Panc1 (cell line): ENCODE data around the gene CABCOCO1. TPM values are rescaled to one million over a fixed set of nuclear protein-coding genes. Genes with fewer than 3 reads are reported as not detected.

Experiments used
- ATAC-seq: fragments of 200-7000 bp; cut with Tn5 transposase; 2 replicates; pipeline ENCODE4 v1.9.1; 2020; ENCODE audit warnings: mild to moderate bottlenecking, moderate library complexity
- BruUV-seq: library from RNA; stranded (reverse); fragments of 400-500 nt; replicated peaks from 2 replicates; lab custom pipeline; 2021; lab: Mats Ljungman, UMichigan
- CTCF ChIA-PET: fragments of 300-600 bp; sonication (Branson Sonifier 250); formaldehyde crosslinking; loops from one replicate; lab custom pipeline; 2022; ENCODE audit warnings: antibody characterized with exemption; lab: Charles Lee
- POLR2A ChIA-PET: fragments of 300-600 bp; sonication (Branson Sonifier 250); formaldehyde crosslinking; loops from one replicate; lab custom pipeline; 2022; ENCODE audit warnings: antibody characterized with exemption; lab: Charles Lee
- DNase-seq: peaks from one replicate; pipeline ENCODE4 v3.0.0-alpha.2; 2010; ENCODE audit warnings: low read depth, low spot score
- H3K27ac ChIP-seq: 2 replicates; pipeline ENCODE4 v1.5.1; 2011; ENCODE audit warnings: mild to moderate bottlenecking, low read length, inconsistent platforms
- H3K27me3 ChIP-seq: fragments of 200-500 bp; sonication (Bioruptor generic); 2 replicates; pipeline ENCODE4 v1.6.0; 2014; ENCODE audit warnings: low read length, inconsistent platforms; ENCODE audit not compliant: control insufficient read depth, insufficient read depth
- H3K36me3 ChIP-seq: fragments of 200-500 bp; sonication (Bioruptor generic); 2 replicates; pipeline ENCODE4 v1.5.1; 2014; ENCODE audit warnings: inconsistent platforms, mild to moderate bottlenecking, low read length, moderate library complexity; ENCODE audit not compliant: control insufficient read depth, insufficient read depth
- H3K4me1 ChIP-seq: 2 replicates; pipeline ENCODE4 v1.5.1; 2011; ENCODE audit warnings: inconsistent platforms, mild to moderate bottlenecking, low read length, moderate library complexity; ENCODE audit not compliant: control insufficient read depth, insufficient read depth
- H3K4me3 ChIP-seq, 2 experiments: 2 replicates each; pipeline ENCODE4 v1.5.1; 2011 to 2012; ENCODE audit warnings: low read depth in 2 of 2, low read length in 2 of 2, mild to moderate bottlenecking in 2 of 2, inconsistent platforms in 1 of 2, moderate library complexity in 1 of 2
- H3K9me3 ChIP-seq: fragments of 200-500 bp; sonication (Bioruptor generic); 2 replicates; pipeline ENCODE4 v1.5.1; 2014; ENCODE audit warnings: low read depth, mild to moderate bottlenecking, inconsistent platforms, low read length, moderate library complexity; ENCODE audit not compliant: control insufficient read depth, insufficient read depth
- CTCF ChIP-seq: fragments of 450-650 bp; IDR thresholded peaks from 2 replicates; pipeline ENCODE4 v1.5.1; 2017; ENCODE audit warnings: mild to moderate bottlenecking
- POLR2AphosphoS5 ChIP-seq: IDR thresholded peaks from 2 replicates; pipeline ENCODE4 v1.6.1; 2012; ENCODE audit warnings: mild to moderate bottlenecking, low read depth, low read length, moderate library complexity
- REST ChIP-seq, 2 experiments: IDR thresholded peaks; 2 replicates each; pipeline ENCODE4 v1.6.1; 2011 to 2012; ENCODE audit warnings: low read depth in 2 of 2, control low read depth in 1 of 2, low read length in 1 of 2, mild to moderate bottlenecking in 1 of 2, moderate library complexity in 1 of 2; ENCODE audit not compliant: insufficient read depth in 1 of 2
- SIN3A ChIP-seq: IDR thresholded peaks from 2 replicates; pipeline ENCODE4 v1.6.1; 2012; ENCODE audit warnings: low read depth, mild to moderate bottlenecking, low read length, moderate library complexity, borderline replicate concordance; ENCODE audit not compliant: insufficient read depth
- TCF7L2 ChIP-seq: IDR thresholded peaks from 2 replicates; pipeline ENCODE4 v1.6.1; 2011; ENCODE audit warnings: mild to moderate bottlenecking, low read depth, low read length, inconsistent platforms
- in situ Hi-C: cut with HindIII; loops from 2 replicates; pipeline ENCODE4 v1.10.0; 2016; ENCODE audit warnings: low sequenced_read_pairs, low pct_unique_long_range_greater_than_20kb
- intact Hi-C: fragments of 100-400 bp; cut with micrococcal nuclease; formaldehyde crosslinking; loops from one replicate; pipeline ENCODE4 v1.10.0; 2022; ENCODE audit not compliant: unreplicated experiment
- total RNA-seq: library from RNA; stranded (reverse); gene quantifications from one replicate; pipeline ENCODE4 v1.2.1, GENCODE V29; 2021; ENCODE audit not compliant: unreplicated experiment

The CABCOCO1 gene
- total RNA-seq, 1 experiment from 2014 or later: 4.0 TPM

DNA sequence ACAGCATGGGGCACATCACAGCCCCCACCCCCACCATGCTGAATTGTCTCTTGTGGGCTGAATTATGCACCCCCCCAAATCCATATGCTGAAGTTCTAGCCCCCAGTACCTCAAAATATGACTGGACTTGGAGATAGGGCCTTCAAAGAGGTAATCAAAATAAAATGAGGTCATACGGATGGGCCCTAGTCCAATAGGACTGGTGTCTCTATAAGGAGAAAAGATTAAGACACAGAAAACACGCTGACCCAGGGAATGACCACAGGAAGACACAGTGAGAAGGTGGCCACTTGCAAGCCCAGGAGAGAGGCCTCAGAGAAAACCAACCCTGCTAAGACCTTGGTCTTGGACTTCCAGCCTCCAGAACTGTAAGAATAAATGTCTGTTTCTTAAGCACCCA lies 132.4 kb downstream of the CABCOCO1 start:
- POLR2A ChIA-PET: interaction anchor here (0.5 kb wide), 1 partner anchor 193 kb away, joined by 4 read pairs; no protein-coding TSS in a partner anchor
- CTCF ChIA-PET: no interaction called here
- Histone ChIP-seq H3K36me3 (no peaks in the 10 kb centered on the region), H3K27ac (peak overlapping the region; percentile 59; the same call in 1 of the 2 replicates), H3K4me3 (no peak overlapping the region), H3K4me1 (0 out of 2 replicates have a peak, but pooled peaks cover 3% of the 10 kb centered on the region), H3K9me3 (no peaks in the 10 kb centered on the region), H3K27me3 (no peaks in the 10 kb centered on the region)
- in situ Hi-C loops: no loop called here
- BruUV-seq: no TSS peak
- DNase-seq: no peak
- 0 out of 2 replicates have a peak, but pooled peaks have one; percentile 23 for ATAC-seq
- intact Hi-C loops: no loop called here
- TF ChIP-seq POLR2AphosphoS5: no peak
- TF ChIP-seq REST (IDR thresholded peaks at IDR 0.05; ENCODE audit: insufficient read depth in 1 of 2, low read depth in 2 of 2, low read length in 1 of 2): no peak
- TF ChIP-seq CTCF: no peak
- no peak for TF ChIP-seq SIN3A
- no peak for TF ChIP-seq TCF7L2

DNA sequence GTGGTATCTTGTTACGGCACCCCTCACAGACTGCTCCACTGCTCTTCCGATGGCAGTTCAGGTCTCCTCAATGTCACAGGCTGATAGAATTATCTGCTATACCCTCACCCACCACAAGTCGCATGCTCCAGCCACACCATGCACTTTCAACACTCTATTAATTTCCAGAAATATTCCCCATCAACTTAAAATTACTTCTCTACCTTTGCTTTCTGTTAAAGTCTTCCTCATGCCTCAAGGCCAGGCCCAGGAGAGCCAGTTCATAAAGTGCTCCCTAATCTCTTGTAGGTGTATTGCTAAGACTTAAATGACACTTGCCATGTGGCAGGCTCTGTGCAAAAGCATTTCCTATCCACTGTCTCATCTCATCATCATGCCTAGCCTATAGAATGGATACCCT lies 132.8 kb downstream of the CABCOCO1 start:
- Histone ChIP-seq H3K9me3 (no peaks in the 10 kb centered on the region), H3K36me3 (no peaks in the 10 kb centered on the region), H3K4me1 (0 out of 2 replicates have a peak, but pooled peaks cover 3% of the 10 kb centered on the region), H3K27me3 (no peaks in the 10 kb centered on the region), H3K27ac (no peak overlapping the region; the same call in 1 of the 2 replicates), H3K4me3 (no peak overlapping the region)
- in situ Hi-C loops (no loop called here), intact Hi-C loops (no loop called here)
- DNase-seq (no peak), ATAC-seq (peak; percentile 73)
- no TSS peak for BruUV-seq
- ChIA-PET CTCF (no interaction called here), POLR2A (no interaction called here)
- no peak for TF ChIP-seq SIN3A
- no peak for TF ChIP-seq REST (IDR thresholded peaks at IDR 0.05; ENCODE audit: insufficient read depth in 1 of 2, low read depth in 2 of 2, low read length in 1 of 2)
- peak; percentile 34 for TF ChIP-seq CTCF
- TF ChIP-seq POLR2AphosphoS5: no peak
- TF ChIP-seq TCF7L2: no peak
